ENCODE measurements around the gene RTN1.

RTN1 gene

DNA sequence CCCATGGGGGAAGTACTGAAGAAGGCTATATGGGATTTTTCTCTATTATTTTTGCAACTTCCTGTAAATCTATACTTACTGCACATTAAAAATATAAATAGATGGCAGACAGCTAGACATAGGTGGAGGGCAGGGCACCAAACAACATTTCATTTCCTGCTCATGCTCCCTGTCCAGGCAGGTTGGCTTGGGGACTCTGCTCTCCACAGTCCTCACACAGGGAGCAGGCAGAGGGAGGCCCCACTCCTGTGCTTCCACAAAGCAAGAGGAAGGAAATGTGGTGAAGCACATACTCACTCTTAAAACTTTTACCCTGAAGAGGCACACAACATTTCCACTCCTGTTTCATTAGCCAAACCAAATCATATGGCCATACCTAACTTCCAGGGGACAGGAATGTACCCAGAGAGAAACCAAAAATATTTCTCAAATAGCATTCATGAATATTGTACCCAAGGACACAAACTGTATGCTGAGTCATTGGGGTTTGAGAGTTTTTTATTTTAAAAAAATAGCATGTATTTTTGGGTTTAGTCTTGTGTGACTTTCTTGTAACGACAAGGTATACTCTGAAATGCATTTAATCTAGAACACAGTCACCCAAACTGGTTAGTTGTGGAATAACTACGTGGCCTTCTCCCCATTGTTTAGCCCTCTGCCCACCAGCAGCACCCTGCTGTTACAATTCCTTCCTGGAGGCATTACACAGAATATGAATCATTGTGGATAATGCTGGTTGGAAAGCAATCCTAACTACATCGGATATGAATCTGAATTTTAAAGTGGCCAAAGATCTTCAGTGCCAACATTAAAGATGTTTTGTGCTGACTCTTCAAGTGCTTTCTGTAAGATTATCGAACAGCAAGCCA, 40.9 kb downstream of the RTN1 start:
- Histone ChIP-seq H3K4me1 (ENCODE audit: insufficient read depth, low read length, severe bottlenecking) (no peaks in the 10 kb centered on the region), H4K20me1 (ENCODE audit: insufficient read depth, low read length) (no peaks in the 10 kb centered on the region), H3K9ac (ENCODE audit: low read length) (no peak overlapping the region), H3K4me3 (ENCODE audit: low read depth, low read length, poor library complexity, severe bottlenecking) (no peak overlapping the region), H3K36me3 (ENCODE audit: insufficient read depth, low read length) (no peaks in the 10 kb centered on the region), H3K4me2 (ENCODE audit: low read length) (no peak overlapping the region), H2AFZ (ENCODE audit: low read length) (no peak overlapping the region), H3K27me3 (ENCODE audit: insufficient read depth, low read length) (no peaks in the 10 kb centered on the region), H3K9me3 (ENCODE audit: low read length) (no peaks in the 10 kb centered on the region), H3K9me2 (ENCODE audit: low read depth, low read length) (no peaks in the 10 kb centered on the region), H3K27ac (ENCODE audit: low read depth, low read length, poor library complexity, severe bottlenecking) (no peak overlapping the region), H3K79me2 (ENCODE audit: insufficient read depth, low read length) (no peaks in the 10 kb centered on the region), H3F3A (ENCODE audit: insufficient read depth, low read length) (no peaks in the 10 kb centered on the region)
- TF ChIP-seq, protein P1, sequence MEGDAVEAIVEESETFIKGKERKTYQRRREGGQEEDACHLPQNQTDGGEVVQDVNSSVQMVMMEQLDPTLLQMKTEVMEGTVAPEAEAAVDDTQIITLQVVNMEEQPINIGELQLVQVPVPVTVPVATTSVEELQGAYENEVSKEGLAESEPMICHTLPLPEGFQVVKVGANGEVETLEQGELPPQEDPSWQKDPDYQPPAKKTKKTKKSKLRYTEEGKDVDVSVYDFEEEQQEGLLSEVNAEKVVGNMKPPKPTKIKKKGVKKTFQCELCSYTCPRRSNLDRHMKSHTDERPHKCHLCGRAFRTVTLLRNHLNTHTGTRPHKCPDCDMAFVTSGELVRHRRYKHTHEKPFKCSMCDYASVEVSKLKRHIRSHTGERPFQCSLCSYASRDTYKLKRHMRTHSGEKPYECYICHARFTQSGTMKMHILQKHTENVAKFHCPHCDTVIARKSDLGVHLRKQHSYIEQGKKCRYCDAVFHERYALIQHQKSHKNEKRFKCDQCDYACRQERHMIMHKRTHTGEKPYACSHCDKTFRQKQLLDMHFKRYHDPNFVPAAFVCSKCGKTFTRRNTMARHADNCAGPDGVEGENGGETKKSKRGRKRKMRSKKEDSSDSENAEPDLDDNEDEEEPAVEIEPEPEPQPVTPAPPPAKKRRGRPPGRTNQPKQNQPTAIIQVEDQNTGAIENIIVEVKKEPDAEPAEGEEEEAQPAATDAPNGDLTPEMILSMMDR (IDR thresholded peaks at IDR 0.05; ENCODE audit: low read length) = no peak
- TF ChIP-seq EZH2 (IDR thresholded peaks at IDR 0.05; ENCODE audit: borderline replicate concordance, low read length) = no peak

DNA sequence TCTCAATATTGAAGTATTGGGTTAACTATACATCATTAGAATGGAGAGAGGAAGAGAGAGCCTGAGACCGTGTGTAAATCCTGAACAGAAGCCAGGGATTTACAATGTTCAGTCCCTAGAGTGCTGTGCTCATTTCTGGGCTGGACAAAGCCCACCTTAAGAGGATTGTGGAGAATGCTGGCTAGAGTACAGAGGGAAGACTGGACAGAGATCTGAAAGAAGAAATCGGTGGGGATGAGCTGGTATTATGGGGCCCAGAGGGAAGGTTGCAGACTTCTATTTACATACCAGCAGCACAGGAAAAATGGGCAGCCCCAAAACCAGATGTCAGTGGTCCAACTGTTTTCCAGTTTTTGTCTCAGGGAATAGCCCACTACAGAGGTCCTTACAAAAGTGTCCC, 42.3 kb downstream of the RTN1 start:
- no peaks in the 10 kb centered on the region for H3K4me1 ChIP-seq (ENCODE audit: insufficient read depth, low read length, severe bottlenecking)
- no peaks in the 10 kb centered on the region for H3K36me3 ChIP-seq (ENCODE audit: insufficient read depth, low read length)
- H3F3A ChIP-seq (ENCODE audit: insufficient read depth, low read length) = no peaks in the 10 kb centered on the region
- no peak overlapping the region for H3K4me3 ChIP-seq (ENCODE audit: low read depth, low read length, poor library complexity, severe bottlenecking)
- H3K27ac ChIP-seq (ENCODE audit: low read depth, low read length, poor library complexity, severe bottlenecking) = no peak overlapping the region
- no peak overlapping the region for H3K9ac ChIP-seq (ENCODE audit: low read length)
- H3K79me2 ChIP-seq (ENCODE audit: insufficient read depth, low read length) = no peaks in the 10 kb centered on the region
- TF ChIP-seq, protein P1 (IDR thresholded peaks at IDR 0.05; ENCODE audit: low read length) = no peak
- TF ChIP-seq EZH2 (IDR thresholded peaks at IDR 0.05; ENCODE audit: borderline replicate concordance, low read length) = no peak
- H2AFZ ChIP-seq (ENCODE audit: low read length) = no peak overlapping the region
- H3K9me2 ChIP-seq (ENCODE audit: low read depth, low read length) = no peaks in the 10 kb centered on the region
- no peak overlapping the region for H3K4me2 ChIP-seq (ENCODE audit: low read length)
- H3K27me3 ChIP-seq (ENCODE audit: insufficient read depth, low read length) = no peaks in the 10 kb centered on the region
- no peaks in the 10 kb centered on the region for H3K9me3 ChIP-seq (ENCODE audit: low read length)
- H4K20me1 ChIP-seq (ENCODE audit: insufficient read depth, low read length) = no peaks in the 10 kb centered on the region

DNA sequence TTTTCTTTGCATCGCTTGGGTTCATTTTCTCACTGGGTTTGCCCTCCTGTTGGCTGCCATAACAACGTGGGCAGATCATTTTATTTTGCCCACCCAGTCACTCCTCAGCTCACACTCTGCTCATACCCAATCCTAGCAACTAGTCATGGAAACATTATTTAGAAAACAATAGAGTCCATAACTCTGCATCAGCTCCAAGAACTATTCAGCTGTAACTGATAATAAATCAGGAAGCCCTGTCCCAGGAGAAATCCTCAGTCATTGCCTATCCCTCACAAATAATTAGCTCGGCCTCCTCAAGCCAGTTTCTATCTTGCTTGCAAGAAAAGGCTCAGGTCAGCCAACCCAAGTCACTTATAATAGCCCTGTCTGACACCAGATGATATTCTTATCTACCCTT, 43.2 kb downstream of the RTN1 start:
- Histone ChIP-seq H4K20me1 (ENCODE audit: insufficient read depth, low read length) (no peaks in the 10 kb centered on the region), H3K27me3 (ENCODE audit: insufficient read depth, low read length) (no peaks in the 10 kb centered on the region), H3K4me3 (ENCODE audit: low read depth, low read length, poor library complexity, severe bottlenecking) (no peak overlapping the region), H3K9ac (ENCODE audit: low read length) (no peak overlapping the region), H3K9me3 (ENCODE audit: low read length) (no peaks in the 10 kb centered on the region), H3K4me1 (ENCODE audit: insufficient read depth, low read length, severe bottlenecking) (no peaks in the 10 kb centered on the region), H3K9me2 (ENCODE audit: low read depth, low read length) (no peaks in the 10 kb centered on the region), H3F3A (ENCODE audit: insufficient read depth, low read length) (no peaks in the 10 kb centered on the region), H3K36me3 (ENCODE audit: insufficient read depth, low read length) (no peaks in the 10 kb centered on the region), H3K27ac (ENCODE audit: low read depth, low read length, poor library complexity, severe bottlenecking) (no peak overlapping the region), H2AFZ (ENCODE audit: low read length) (no peak overlapping the region), H3K4me2 (ENCODE audit: low read length) (no peak overlapping the region), H3K79me2 (ENCODE audit: insufficient read depth, low read length) (no peaks in the 10 kb centered on the region)
- TF ChIP-seq, protein P1 (IDR thresholded peaks at IDR 0.05; ENCODE audit: low read length) = no peak
- no peak for TF ChIP-seq EZH2 (IDR thresholded peaks at IDR 0.05; ENCODE audit: borderline replicate concordance, low read length)

Data from OCI-LY1 (cell line).